HG03196 (cell line): Measurements from ENCODE around the gene MEP1A.
"Not testable (repeated sequence)": the region's sequence is repeated elsewhere in the genome, so short reads cannot be mapped to it uniquely, and the experiment has no call there.

Experiments used
- ATAC-seq: cut with Tn5 transposase; IDR thresholded peaks from one replicate; pipeline ENCODE4 v1.9.1; 2021; ENCODE audit not compliant: unreplicated experiment

The MEP1A gene

GRCh38 chr6:46828939-46829338, 35.8 kb downstream of the MEP1A start:
- ATAC-seq: no peak

GRCh38 chr6:46832816-46833215, 39.6 kb downstream of the MEP1A start:
- ATAC-seq: no peak

DNA sequence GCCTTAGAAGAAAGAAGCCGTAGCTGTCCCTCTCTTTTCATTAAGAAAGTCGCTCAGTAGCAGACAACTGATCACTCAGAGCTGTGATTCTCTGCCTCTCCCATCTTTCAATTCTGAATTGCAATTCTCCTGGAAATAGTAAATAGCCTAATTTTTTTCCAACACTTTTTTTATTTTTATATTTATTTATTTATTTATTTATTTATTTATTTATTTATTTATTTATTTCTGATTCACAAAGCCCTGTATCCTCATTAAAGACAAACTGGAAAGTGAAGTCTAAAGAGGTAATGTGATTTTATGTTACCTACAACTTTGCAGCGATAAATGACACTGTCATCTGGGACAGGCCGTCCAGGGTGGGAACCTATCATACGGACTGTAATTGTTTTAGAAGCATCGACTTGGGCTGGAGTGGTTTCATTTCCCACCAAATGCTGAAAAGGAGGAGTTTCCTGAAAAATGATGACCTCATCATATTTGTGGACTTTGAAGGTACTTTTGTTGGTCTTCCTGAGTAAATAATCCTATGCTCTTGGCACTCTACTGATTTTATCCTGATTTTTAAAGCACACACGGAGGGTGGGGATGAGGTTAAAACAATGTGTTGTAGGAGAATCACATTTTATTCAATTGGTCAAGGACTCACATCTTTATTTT, 41.2 kb downstream of the MEP1A start:
- ATAC-seq: not testable (repeated sequence)

DNA sequence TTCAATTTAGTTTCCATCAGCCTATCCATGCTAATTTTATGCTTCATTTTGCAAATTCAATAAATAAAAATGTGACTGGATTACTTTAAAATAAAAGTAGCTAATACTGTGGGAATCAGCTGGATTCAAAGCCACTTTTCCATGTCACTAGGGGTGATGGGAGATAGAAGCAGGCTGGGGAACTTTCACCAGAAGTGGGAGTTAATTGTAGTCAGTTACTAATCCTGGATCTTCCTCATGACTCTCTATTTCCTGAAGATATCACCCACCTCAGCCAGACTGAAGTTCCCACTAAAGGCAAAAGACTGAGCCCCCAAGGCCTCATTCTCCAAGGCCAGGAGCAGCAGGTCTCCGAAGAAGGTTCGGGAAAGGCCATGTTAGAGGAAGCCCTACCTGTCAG, 41.8 kb downstream of the MEP1A start:
- not testable (repeated sequence) for ATAC-seq

DNA sequence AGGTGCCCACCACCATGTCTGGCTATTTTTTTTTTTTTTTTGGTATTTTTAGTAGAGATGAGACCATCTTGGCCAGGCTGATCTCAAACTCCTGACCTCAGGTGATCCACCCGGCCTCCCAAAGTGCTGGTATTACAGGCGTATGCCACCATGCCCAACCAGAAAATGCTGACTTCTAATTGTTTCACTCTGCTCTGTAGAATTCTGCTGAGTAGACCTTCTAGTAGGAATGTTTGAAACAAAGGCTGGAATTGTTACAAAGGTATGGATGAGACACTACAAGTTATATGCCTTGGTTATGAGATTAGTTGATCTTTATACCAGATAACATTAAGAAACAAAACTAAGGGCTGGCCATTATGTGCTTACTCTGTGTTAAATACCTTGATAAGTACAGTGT, 44.8 kb downstream of the MEP1A start:
- ATAC-seq: no peak

GRCh38 chr6:46842252-46842846, 49.2 kb downstream of the MEP1A start:
- not testable (repeated sequence) for ATAC-seq

- ATAC-seq: no peak
Observed at GRCh38 chr6:46845126-46845525, 51.9 kb downstream of the MEP1A start.

- ATAC-seq: peak; percentile 74
Observed at GRCh38 chr6:46848684-46849360, 55.6 kb downstream of the MEP1A start.

GRCh38 chr6:46849361-46849690, 56.1 kb downstream of the MEP1A start:
- ATAC-seq: no peak

GRCh38 chr6:46850792-46851191, 57.6 kb downstream of the MEP1A start:
- ATAC-seq: no peak

- not testable (repeated sequence) for ATAC-seq
Observed at GRCh38 chr6:46851576-46851975, 58.4 kb downstream of the MEP1A start.

GRCh38 chr6:46855966-46856365, 62.8 kb downstream of the MEP1A start:
- ATAC-seq: not testable (repeated sequence)

DNA sequence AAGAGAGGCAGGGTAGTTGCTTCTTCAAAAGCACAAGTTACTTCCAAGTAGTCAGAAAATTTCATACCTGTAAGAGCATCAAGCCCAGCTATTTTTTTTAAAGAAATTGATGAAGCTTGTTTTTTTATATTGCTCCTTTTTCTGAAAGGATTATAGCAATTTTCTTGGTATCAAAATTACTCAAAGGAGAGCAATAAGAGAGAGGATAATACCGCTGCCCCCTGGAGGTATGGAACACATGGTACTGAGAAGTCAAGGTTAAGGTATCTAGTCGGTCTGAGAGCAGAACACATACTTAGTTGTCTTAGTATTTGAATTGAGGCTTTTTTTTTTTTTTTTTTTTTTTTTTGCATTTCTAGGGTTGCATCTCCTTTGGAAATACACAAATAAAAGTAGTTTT, 69.2 kb downstream of the MEP1A start:
- ATAC-seq: no peak

DNA sequence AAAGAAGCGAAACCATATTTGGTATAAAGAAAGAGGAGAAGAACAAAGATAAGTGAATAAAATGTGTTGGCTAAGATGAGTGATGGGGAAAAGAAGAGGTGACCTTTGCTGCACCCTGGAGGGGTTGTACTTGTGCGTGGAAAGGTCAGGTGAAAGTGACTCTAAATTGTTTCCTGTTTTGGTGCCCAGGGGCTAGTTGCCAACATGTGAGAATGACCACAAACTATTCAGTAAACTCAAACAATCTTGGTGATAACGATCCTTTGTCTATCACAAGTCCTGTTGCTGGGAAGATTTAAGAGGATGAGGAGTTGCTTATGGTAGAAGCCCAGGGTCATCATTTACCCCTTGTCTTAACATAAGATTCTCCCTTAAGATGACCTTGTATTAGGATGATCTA, 70.6 kb downstream of the MEP1A start:
- ATAC-seq: no peak

DNA sequence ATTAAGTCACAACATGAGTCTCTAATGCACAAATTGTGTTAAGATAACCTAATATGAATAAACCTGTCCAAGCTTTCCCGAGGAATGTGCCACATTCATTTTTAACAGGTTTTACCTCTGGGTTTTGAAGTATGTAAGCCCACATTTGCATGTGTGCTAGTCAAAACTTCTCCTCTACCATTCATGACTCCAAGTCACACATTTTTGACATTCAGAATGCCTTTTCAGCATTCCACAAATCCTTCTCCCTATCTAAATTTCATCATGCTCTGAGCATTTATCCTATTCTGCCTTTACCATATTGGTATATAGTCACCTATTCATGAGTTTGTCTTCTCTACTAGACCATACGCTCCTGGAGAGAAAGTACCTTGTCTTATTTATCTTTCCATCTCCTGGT, 72.0 kb downstream of the MEP1A start:
- no peak for ATAC-seq

DNA sequence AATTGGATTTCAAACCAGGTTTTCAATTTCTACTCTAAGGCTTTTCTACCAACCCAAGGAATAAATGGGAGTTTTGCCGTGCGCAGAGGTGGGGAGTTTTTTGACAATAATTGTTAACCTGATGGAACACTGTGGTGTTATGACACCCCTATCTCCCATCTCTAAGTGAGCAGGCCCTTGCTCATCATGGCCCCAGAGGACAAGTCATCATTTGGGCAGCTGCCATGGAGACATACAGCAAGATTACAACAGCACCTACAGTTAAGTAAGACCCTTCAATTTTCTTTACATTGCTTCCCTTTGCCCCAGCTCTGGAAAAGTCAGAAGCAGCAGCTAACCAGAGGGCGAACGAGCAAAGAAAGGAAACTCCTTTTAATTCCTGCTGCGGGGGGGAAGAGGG, 74.2 kb downstream of the MEP1A start:
- no peak for ATAC-seq

DNA sequence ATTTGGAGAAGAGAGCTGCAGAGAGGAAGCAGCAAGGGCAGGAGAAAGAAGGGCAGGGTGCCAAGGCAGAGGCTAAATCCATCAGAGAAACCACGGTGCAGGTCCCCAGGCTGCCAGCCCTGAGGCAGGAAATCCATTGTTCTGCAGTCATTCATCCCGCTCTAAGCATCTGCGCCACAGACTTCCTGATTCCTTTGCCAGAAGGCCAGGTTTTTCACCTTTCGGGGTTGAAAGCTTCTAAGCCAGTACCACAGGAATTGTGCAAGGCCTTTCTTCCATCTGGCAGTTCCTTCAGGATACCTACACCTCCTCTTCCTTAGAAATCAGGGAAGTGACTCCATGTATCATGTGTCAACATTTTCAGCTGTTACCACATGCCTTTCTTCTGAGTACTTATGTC, 82.9 kb downstream of the MEP1A start:
- no peak for ATAC-seq

DNA sequence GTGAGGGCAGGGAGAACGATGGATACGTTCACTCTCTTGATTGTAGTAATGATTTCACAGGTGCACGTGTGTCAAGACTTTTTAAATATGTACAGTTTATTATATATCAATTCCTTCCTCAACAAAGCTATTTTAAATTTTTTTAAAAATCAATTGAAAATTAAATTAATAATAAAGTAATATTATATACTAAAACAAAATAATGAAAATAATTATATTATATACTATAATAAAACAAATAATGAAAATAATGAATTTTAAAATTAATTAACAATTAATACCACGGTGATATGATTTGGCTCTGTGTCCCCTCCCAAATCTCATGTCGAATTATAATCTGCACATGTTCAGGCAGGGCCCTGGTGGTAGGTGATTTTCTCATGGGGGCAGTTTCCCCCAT, 85.8 kb downstream of the MEP1A start:
- ATAC-seq: no peak

GRCh38 chr6:46882645-46883044, 89.5 kb downstream of the MEP1A start:
- ATAC-seq: no peak

- ATAC-seq: no peak
Observed at GRCh38 chr6:46888031-46888430, 94.8 kb downstream of the MEP1A start.

DNA sequence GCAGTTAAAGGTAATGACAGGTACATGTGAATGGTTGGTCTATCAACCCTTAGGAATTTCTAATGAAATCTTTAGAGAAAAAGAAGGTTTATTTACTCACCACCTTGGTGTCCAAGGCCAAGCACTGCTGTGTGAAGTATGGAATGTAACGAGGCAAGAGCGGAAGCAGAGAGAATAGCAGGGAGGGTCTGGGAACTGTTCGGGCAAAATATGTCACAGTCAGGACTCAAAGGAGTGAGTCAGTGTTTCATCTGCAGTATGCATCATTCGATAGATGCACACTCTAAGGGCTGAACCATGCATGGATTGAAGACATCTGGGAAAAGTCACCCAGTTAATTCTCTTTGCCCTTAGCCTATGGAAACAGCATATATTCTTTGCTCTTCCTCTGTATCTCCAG, 95.4 kb downstream of the MEP1A start:
- no peak for ATAC-seq
